Lung (tissue), 12 donors: ENCODE data around the gene DIP2C. TPM values are rescaled to one million over a fixed set of nuclear protein-coding genes. Genes with fewer than 3 reads are reported as not detected.

ENCODE experiments used
- ATAC-seq: fragments of 200-7000 bp; cut with Tn5 transposase; one replicate; pipeline ENCODE4 v1.9.1; 2020; ENCODE audit warnings: moderate number of reproducible peaks; ENCODE audit not compliant: insufficient read depth, low FRiP score
- DNase-seq, 3 donors: peaks; one replicate each; pipeline ENCODE4 v3.0.0-alpha.2; 2013 to 2017
- H3K27ac ChIP-seq, 2 donors: one replicate each; pipeline ENCODE4 v1.5.1; 2013; ENCODE audit warnings: mild to moderate bottlenecking in 2 of 2, moderate library complexity in 2 of 2, control low read depth in 1 of 2, inconsistent platforms in 1 of 2, low read depth in 1 of 2, low read length in 1 of 2
- H3K27me3 ChIP-seq, 3 donors: one replicate each; pipeline ENCODE4 v1.5.1; 2013; ENCODE audit warnings: low read length in 2 of 3; ENCODE audit not compliant: control insufficient read depth in 3 of 3, insufficient read depth in 3 of 3
- H3K36me3 ChIP-seq, 4 donors: one replicate each; pipeline ENCODE4 v1.5.1; 2013; ENCODE audit warnings: low read length in 4 of 4, mild to moderate bottlenecking in 1 of 4, moderate library complexity in 1 of 4; ENCODE audit not compliant: control insufficient read depth in 4 of 4, insufficient read depth in 4 of 4
- H3K4me1 ChIP-seq, 5 donors: one replicate each; pipeline ENCODE4 v1.5.1; 2013; ENCODE audit warnings: low read length in 5 of 5, mild to moderate bottlenecking in 2 of 5, moderate library complexity in 1 of 5; ENCODE audit not compliant: control insufficient read depth in 5 of 5, insufficient read depth in 5 of 5
- H3K4me3 ChIP-seq: one replicate; pipeline ENCODE4 v1.5.1; 2013; ENCODE audit warnings: mild to moderate bottlenecking, control low read depth, moderate library complexity
- H3K9ac ChIP-seq, 2 donors: one replicate each; pipeline ENCODE4 v1.5.1; 2013; ENCODE audit warnings: low read length in 2 of 2, control low read depth in 1 of 2; ENCODE audit not compliant: insufficient read depth in 1 of 2
- H3K9me3 ChIP-seq, 4 donors: one replicate each; pipeline ENCODE4 v1.5.1; 2013; ENCODE audit warnings: low read length in 3 of 4, mild to moderate bottlenecking in 1 of 4, moderate library complexity in 1 of 4; ENCODE audit not compliant: control insufficient read depth in 4 of 4, insufficient read depth in 3 of 4
- CTCF ChIP-seq: IDR thresholded peaks from 2 replicates; pipeline ENCODE4 v1.5.1; 2012; ENCODE audit warnings: mild to moderate bottlenecking; ENCODE audit errors: control extremely low read depth, extremely low read depth
- WGBS, 2 donors: extraction: QIAGEN DNeasy Blood & Tissue Kit; methylation state at CpG; one replicate each; pipeline ENCODE4 v1.1.7; 2013; 5-methylcytosine and 5-hydroxymethylcytosine counted together
- polyA plus RNA-seq, 2 donors: library from polyadenylated mRNA; stranded (reverse); fragments of 200-250 nt; gene quantifications; one replicate each; pipeline ENCODE4 v1.2.1, GENCODE V29; 2013
- total RNA-seq, 2 donors: library from RNA; depleted of rRNA in 1 of 2; stranded (reverse); fragments of >200 nt in 1 of 2; gene quantifications; one replicate each; pipeline ENCODE4 v1.2.1, GENCODE V29; 2014 to 2021
- donor health status: control.
- donor health status: control.
- donor health status: Bipolar disorder and iron deficiency.
- donor health status: healthy.
- donor health status: DM: yes; HTN: yes; CAD: no.

The DIP2C gene
- total and polyA plus RNA-seq, 4 donors, result 3.6 to 20.0 (median 9.5) TPM

- ATAC-seq, result no peak
- H3K36me3 ChIP-seq, result no peaks in the 10 kb centered on the region
- H3K9ac ChIP-seq, result no peak overlapping the region
- H3K27me3 ChIP-seq, result peaks cover 0 to 6% (median 0%) of the 10 kb centered on the region in 3 donors
- TF ChIP-seq CTCF, result no peak
- no peak overlapping the region for H3K4me3 ChIP-seq
- WGBS, 2 donors, result 83 to 85% methylated on average over 21 of the region's 21 CpGs
- no peak for DNase-seq
- H3K9me3 ChIP-seq, result no peaks in the 10 kb centered on the region
- no peak overlapping the region for H3K27ac ChIP-seq
- peaks cover 5 to 15% (median 9%) of the 10 kb centered on the region in 5 donors for H3K4me1 ChIP-seq
Measured at GRCh38 chr10:687583-688311, 1.7 kb downstream of the DIP2C start.

GRCh38 chr10:686155-686931 is 3.1 kb downstream of the DIP2C start:
- Histone ChIP-seq H3K4me3 (no peak overlapping the region), H3K9me3 (no peaks in the 10 kb centered on the region), H3K27ac (no peak overlapping the region), H3K4me1 (peaks cover 5 to 15% (median 9%) of the 10 kb centered on the region in 5 donors), H3K9ac (no peak overlapping the region), H3K36me3 (no peaks in the 10 kb centered on the region), H3K27me3 (no peaks in the 10 kb centered on the region)
- ATAC-seq (no peak), DNase-seq (no peak)
- TF ChIP-seq CTCF, result no peak
- 95 to 97% methylated on average over 19 of the region's 19 CpGs for WGBS, 2 donors

GRCh38 chr10:685613-686012 is 3.9 kb downstream of the DIP2C start:
- H3K9me3 ChIP-seq, result no peaks in the 10 kb centered on the region
- no peaks in the 10 kb centered on the region for H3K27me3 ChIP-seq
- no peak overlapping the region for H3K9ac ChIP-seq
- DNase-seq (no peak), ATAC-seq (no peak)
- H3K4me1 ChIP-seq, result peaks cover 5 to 20% (median 9%) of the 10 kb centered on the region in 5 donors
- no peak overlapping the region for H3K27ac ChIP-seq
- 79 to 80% methylated on average over 7 of the region's 7 CpGs for WGBS, 2 donors
- TF ChIP-seq CTCF, result no peak
- no peak overlapping the region for H3K4me3 ChIP-seq
- H3K36me3 ChIP-seq, result no peaks in the 10 kb centered on the region
